HG02938 (cell line): ENCODE results near the gene TTC28.
"Not testable (repeated sequence)": the region's sequence is repeated elsewhere in the genome, so short reads cannot be mapped to it uniquely, and the experiment has no call there.

Experiments
- ATAC-seq: cut with Tn5 transposase; IDR thresholded peaks from one replicate; pipeline ENCODE4 v1.9.1; 2021; ENCODE audit warnings: mild to moderate bottlenecking, moderate library complexity; ENCODE audit not compliant: unreplicated experiment

Gene TTC28

GRCh38 chr22:28169314-28169713 lies 510.3 kb downstream of the TTC28 start:
- not testable (repeated sequence) for ATAC-seq

- no peak for ATAC-seq
These were observed 523.8 kb downstream of the TTC28 start for GRCh38 chr22:28155808-28156207.

DNA sequence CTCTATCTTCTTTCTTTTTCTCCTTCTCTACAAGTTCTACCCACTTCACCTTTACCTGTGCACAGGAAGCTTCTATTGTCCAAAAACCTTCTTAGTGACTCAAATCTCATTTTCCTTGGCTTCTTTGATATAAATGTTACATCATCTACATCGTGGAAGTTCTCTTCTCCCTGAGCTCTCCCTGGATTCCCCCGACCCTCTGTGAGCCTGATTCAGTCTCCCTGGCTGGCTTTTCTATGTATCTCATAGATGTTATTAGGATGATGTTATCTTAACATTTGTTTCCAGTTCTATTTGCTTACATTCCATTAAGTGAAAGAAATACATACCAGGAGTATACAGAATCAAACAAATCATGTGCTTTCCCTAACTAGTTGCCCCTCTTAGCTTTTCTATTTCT lies 524.8 kb downstream of the TTC28 start:
- no peak for ATAC-seq

DNA sequence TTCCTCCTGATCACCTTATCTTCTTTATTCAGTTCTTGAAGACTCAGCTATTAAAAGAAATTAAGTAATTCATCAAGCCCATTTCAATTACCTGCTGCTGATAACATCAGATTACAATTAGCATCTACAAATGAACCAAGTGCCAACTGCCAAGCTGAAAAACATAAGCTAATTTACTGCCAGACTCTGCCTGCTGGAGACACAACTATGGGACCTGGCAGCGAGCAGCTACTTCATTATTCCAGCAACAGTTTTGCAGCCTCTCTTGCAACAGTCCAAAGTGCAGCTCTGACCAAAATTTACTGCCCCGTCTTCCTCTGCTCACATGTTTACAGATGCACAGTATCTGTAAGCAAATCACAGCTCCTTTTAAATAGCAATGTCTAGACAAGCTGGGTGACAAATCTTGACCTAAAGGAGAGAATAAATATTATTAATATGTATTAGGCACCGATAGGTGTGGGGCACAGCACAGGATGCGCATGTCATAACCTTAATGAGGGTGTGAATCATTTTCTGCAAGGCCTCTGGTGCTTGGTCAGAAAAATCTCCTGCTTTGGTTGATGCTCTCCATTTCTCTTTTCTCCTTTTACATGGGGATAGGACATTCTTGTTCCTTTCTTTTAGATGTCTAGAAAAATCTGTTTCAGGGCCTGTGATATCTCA lies 528.4 kb downstream of the TTC28 start:
- ATAC-seq = no peak

- no peak for ATAC-seq
These were observed 530.7 kb downstream of the TTC28 start for GRCh38 chr22:28148816-28149465.

GRCh38 chr22:28147401-28147800 lies 532.2 kb downstream of the TTC28 start:
- no peak for ATAC-seq

DNA sequence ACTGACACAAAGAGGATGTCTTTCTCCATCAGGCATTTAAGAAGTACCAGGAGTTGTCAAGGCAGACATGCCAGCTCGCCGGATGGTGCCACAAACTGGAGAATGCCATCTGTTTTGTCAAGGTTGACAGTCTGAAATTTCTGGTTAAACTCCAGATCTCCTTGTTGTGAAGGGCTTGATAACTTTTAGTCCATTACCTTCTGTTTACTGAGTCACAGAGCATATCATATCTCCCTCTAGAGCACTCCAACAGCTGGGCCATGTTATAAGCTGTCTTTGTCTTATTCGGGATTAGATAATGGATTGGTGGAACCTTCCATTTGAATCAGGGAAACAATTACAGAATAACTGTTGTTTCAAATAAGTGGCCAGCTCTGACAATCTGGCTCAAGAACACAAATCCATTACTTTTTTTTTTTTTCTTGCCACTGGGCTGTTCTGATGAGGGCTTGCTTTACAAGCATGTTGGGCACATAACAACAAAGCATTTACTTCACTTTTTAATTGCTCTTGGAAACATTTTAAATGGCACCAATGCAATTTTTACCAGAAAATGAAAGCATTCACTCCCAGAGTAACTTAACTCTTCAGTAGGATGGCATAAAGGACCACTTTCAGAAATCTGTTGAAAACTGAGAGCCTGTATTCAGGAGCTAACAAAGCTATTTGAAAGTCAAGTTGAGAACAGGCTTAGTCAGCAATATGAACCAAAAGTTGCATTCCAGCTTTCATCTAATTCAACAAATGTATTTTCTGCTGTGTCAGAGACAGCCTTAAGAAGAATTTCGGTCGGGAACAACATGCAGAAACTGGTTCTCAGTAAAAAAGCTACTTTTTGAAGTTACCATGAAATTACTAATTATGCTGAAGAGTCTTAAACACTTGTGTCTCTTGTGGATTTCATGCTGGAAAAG lies 533.0 kb downstream of the TTC28 start:
- no peak for ATAC-seq

- no peak for ATAC-seq
These were observed 535.5 kb downstream of the TTC28 start for GRCh38 chr22:28143961-28144745.

DNA sequence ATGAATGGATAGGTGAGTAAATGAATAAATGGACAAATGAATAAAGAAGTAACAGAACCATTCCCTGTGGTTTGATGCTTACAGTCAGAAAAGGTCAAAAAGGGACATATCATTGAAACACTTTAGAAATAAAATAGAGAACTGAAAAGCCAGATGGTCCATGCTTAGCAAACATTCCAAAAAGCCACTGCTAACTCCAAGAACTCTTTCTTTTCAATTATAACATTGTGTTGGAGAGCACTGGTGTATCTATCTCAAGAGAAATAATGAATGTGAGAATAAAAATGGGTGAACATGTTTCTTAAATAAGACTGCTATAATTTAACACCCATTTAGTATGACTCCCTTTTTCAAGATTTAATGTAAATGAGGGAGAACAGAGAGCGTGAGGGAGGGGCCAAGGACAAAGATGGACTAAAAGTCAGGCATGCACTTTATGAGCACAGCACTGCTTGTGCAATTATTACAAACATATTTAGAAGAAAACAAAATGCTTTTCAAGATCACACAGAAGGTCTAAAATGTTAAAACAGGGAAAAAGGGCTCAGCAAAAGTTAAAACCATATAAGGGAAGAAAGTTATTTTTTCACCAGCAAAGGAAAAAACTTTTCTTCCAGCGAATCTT lies 536.3 kb downstream of the TTC28 start:
- no peak for ATAC-seq

GRCh38 chr22:28142361-28142961 lies 537.2 kb downstream of the TTC28 start:
- no peak for ATAC-seq

GRCh38 chr22:28141614-28142013 lies 538.0 kb downstream of the TTC28 start:
- no peak for ATAC-seq

- no peak for ATAC-seq
These were observed 539.7 kb downstream of the TTC28 start for GRCh38 chr22:28139961-28140360.

DNA sequence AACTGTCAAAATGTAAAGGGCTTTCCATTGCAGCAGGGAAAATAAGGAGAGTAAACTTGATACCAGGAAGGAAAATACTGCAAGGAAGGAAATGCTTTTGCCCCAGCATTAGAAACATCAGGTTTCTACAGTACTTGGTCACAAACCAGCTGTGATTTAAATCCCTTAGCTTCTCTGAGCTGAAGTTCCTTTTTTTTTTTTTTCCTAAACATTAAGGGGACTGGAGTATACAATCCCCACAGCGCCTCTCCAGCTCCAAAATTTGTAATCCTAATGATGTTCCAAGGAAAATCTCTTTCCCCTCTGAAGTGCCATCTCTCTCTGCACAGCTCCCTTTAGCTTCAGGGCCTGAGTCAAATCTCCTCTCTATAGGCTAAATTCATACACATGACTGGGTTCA lies 540.1 kb downstream of the TTC28 start:
- no peak for ATAC-seq

DNA sequence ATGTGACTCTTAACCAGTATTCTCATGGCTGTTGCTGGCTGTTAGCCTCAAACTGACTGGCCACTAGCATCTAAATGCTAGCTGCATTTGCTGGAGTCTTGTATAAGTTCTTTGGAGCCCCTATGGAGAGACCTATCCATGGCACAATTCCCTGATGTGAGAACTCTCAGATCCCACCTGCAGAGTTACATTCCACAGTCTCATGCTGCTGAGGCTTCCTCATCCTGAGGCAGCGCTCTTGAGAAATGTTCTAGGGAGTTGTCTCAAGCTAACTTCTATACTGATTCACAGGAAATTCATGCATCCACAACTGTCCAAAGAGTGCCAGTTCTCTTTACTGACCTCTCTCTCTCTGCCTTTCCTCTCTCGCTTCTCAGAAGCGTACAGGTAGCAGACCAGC lies 542.6 kb downstream of the TTC28 start:
- ATAC-seq = no peak

DNA sequence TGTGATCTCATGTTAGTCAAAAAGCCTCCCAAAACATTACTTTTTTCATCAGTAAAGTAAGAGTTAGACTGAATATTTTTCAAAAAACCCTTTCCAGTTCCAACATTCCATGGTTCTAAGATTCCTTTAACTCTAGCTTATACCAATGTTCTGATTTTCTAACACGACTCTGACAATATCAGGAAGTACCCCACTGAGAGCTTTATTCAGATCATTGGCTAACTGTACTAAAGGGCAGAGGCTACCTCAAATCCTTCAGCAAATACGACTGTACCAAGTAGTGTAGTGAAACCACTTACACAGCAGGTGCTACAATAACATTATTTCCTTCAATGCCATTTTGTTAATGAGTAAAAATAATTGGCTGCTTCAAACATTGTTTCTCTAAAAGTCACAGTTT lies 547.2 kb downstream of the TTC28 start:
- no peak for ATAC-seq

- no peak for ATAC-seq
These were observed 550.2 kb downstream of the TTC28 start for GRCh38 chr22:28129319-28129962.

DNA sequence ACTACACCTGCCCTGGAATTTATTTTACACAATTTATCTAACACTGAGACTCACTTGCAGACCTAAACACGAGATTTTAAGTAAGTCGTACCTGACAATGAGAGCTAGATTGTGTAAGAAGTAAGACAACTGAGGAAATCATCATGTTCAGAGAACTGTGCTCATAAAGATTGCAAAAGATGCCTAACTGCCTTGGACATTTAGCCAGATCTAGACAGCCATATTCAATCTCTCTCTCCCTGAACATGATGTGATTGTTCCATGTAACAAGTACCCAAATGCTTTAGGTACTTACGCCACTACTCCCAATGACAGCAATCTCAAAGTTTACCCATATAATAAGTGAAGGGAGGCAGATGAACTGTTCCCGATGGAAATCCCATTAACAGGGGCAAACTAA lies 550.8 kb downstream of the TTC28 start:
- no peak for ATAC-seq

DNA sequence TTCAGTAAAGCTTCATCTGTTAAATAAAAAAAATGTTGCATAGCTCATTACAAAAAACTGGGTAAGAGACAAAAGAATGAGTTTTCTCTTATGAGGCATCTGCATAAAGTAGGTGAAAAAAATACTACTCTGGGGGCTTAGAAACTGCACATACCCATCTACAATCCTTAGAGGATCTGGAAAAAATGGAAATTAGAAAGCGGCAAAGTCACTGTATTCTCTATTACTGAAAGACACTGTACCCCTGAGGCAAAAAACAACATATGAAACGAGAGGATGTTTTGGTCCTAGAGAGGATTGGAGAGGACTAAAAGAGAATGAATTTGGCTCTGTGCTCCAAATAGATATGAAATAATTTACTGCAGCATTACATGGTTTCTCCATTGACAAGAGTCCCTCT lies 553.8 kb downstream of the TTC28 start:
- ATAC-seq = no peak

DNA sequence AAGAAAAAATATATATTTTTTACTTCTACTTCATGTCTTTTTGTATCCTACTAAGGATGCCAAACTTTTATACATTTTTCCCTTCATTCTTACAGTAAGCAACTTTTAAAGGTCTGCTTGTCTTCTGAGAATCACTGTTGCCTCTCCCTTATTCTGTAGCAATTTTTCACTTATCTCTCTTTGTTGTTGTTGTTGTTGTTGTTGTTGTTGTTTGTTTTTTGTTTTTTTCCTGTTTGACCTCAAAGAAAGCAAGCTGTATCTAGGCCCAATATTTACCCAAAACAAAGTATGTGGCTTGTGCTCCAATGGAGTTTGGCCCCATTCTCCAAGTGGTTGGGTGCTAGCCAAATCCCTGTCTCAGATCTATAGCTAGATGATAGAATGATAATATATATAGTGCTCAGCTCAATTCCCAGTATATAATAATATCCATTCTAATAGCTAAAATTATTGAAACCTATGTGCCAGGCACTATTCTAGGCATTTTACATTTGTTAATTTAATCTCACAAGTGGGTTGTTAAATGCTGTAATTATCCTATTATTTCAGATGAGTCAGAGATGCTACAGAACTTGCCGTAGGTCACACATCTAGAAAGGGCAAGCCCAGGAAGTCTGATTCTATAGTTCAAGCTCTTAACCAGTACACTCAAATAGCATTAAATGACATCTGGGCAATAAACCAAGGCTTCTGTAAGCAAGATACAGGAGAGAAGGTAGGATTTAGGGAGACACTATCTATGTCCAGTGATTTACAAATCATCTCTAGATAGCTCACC lies 555.5 kb downstream of the TTC28 start:
- no peak for ATAC-seq
